Caco-2 (cell line): ENCODE measurements around the gene MCM3AP. TPM values are rescaled to one million over a fixed set of nuclear protein-coding genes. Genes with fewer than 3 reads are reported as not detected.

Experiments
- BruUV-seq: library from RNA; stranded (reverse); fragments of 400-500 nt; replicated peaks from 2 replicates; lab custom pipeline; 2021; lab: Mats Ljungman, UMichigan
- CTCF ChIA-PET: fragments of 300-600 bp; sonication (Branson Sonifier 250); formaldehyde crosslinking; loops from one replicate; lab custom pipeline; 2022; ENCODE audit warnings: antibody characterized with exemption; lab: Charles Lee
- POLR2A ChIA-PET: fragments of 300-600 bp; sonication (Branson Sonifier 250); formaldehyde crosslinking; loops from one replicate; lab custom pipeline; 2022; ENCODE audit warnings: antibody characterized with exemption; lab: Charles Lee
- DNase-seq, 2 experiments: peaks; one replicate each; pipeline versions ENCODE4 v3.0.0 to v3.0.0-alpha.2; 2020 to 2022
- H3K27me3 ChIP-seq: replicated peaks from 2 replicates; pipeline ENCODE4 v1.6.0; 2011; ENCODE audit warnings: low read length; ENCODE audit not compliant: control insufficient read depth, insufficient read depth
- H3K36me3 ChIP-seq: 2 replicates; pipeline ENCODE4 v1.5.1; 2011; ENCODE audit warnings: low read length; ENCODE audit not compliant: control insufficient read depth, insufficient read depth
- H3K4me1 ChIP-seq: fragments of 250-450 bp; sonication (Bioruptor Pico); 2 replicates; pipeline ENCODE4 v1.5.1; 2020; ENCODE audit warnings: mild to moderate bottlenecking
- H3K4me3 ChIP-seq: 2 replicates; pipeline ENCODE4 v1.5.1; 2011; ENCODE audit warnings: low read depth, mild to moderate bottlenecking, control low read depth, low read length
- H3K9me3 ChIP-seq: fragments of 250-450 bp; sonication (Bioruptor Pico); 2 replicates; pipeline ENCODE4 v1.5.1; 2020; ENCODE audit warnings: mild to moderate bottlenecking, moderate library complexity
- H3K27ac Mint-ChIP-seq: one replicate; pipeline ENCODE4 v1.8.0; 2022; ENCODE audit warnings: mixed read lengths; ENCODE audit not compliant: unreplicated experiment
- H3K27me3 Mint-ChIP-seq: one replicate; pipeline ENCODE4 v1.8.0; 2022; ENCODE audit warnings: mixed read lengths; ENCODE audit not compliant: insufficient read depth, unreplicated experiment
- H3K36me3 Mint-ChIP-seq: one replicate; pipeline ENCODE4 v1.8.0; 2022; ENCODE audit warnings: mild to moderate bottlenecking, mixed read lengths; ENCODE audit not compliant: insufficient read depth, unreplicated experiment
- H3K4me1 Mint-ChIP-seq: one replicate; pipeline ENCODE4 v1.8.0; 2022; ENCODE audit warnings: low read depth, mixed read lengths; ENCODE audit not compliant: unreplicated experiment
- H3K4me3 Mint-ChIP-seq: one replicate; pipeline ENCODE4 v1.8.0; 2022; ENCODE audit warnings: mild to moderate bottlenecking, moderate library complexity, mixed read lengths; ENCODE audit not compliant: unreplicated experiment
- H3K9me3 Mint-ChIP-seq: one replicate; pipeline ENCODE4 v1.8.0; 2022; ENCODE audit warnings: mixed read lengths; ENCODE audit not compliant: unreplicated experiment
- CTCF ChIP-seq, 2 experiments: fragments of 200-600 bp in 1 of 2; IDR thresholded peaks; 1 replicate in 1 of 2; 2 replicates in 1 of 2; pipeline versions ENCODE4 v1.5.1 to v1.8.0; 2011 to 2022; ENCODE audit warnings: antibody characterized with exemption in 1 of 2, control low read depth in 1 of 2, inconsistent platforms in 1 of 2, low read depth in 1 of 2, low read length in 1 of 2, mild to moderate bottlenecking in 1 of 2, moderate library complexity in 1 of 2; ENCODE audit not compliant: insufficient read depth in 1 of 2, severe bottlenecking in 1 of 2, unreplicated experiment in 1 of 2
- intact Hi-C: fragments of 100-400 bp; cut with micrococcal nuclease; formaldehyde crosslinking; loops from one replicate; pipeline ENCODE4 v1.10.0; 2022; ENCODE audit not compliant: unreplicated experiment
- total RNA-seq: library from RNA; stranded (reverse); gene quantifications from 2 replicates; pipeline ENCODE4 v1.2.3, GENCODE V29; 2022

The MCM3AP gene
- total RNA-seq, 1 experiment from 2014 or later = 88.1 TPM

DNA sequence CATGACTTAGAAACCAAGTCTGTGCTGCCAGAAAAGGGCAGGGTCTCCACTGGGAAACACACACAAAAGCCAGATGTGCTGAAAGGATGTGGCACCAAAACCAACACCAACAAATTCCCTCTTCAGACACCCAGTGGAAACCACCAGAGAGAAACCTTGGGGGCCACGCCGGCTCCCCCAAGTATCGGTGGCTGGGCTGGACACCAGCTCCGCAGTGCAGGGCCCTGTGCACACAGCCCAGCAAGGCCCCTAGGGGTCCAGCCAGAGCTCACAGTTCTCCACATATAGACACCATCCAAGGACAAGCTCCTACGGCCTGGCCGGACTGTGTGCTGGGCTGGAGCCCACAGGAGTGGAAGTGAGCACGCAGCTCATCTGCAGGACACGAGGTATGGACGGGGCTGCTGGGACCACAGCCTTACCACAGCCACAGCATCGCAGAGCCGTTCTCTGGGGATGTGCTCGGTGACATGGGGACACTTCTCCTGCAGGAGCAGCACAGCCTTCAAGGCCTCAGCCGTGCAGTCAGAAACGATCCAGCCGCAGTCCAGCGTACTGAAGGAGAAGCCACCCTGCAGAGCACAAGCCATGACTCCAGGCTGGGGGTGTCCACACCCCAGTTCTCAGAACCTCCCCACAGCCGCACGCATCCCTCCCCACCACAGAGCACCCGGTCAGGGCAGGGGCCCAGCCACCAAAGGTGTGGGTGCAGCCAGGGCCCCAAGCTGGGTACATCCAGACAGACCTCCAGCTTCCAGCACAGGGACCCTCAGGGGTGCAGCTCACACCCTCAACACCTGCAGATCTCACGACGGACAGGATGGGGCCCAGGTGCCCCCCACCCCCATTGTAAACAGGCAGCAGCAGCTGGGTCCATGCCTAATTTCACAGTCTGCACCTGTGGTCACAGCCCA, 78.1 kb downstream of the MCM3AP start:
- Mint-ChIP-seq H3K4me3 (no peak overlapping the region), H3K27ac (no peak overlapping the region), H3K9me3 (no peaks in the 10 kb centered on the region), H3K36me3 (peaks cover 52% of the 10 kb centered on the region), H3K4me1 (no peaks in the 10 kb centered on the region), H3K27me3 (no peaks in the 10 kb centered on the region)
- no TSS peak for BruUV-seq
- no peak for DNase-seq
- Histone ChIP-seq H3K4me3 (no peak overlapping the region), H3K27me3 (no peaks in the 10 kb centered on the region), H3K36me3 (peaks cover 3% of the 10 kb centered on the region), H3K4me1 (no peaks in the 10 kb centered on the region), H3K9me3 (no peaks in the 10 kb centered on the region)
- intact Hi-C loops = no loop called here
- POLR2A ChIA-PET = no interaction called here
- no peak for TF ChIP-seq CTCF (IDR thresholded peaks at IDR 0.05; ENCODE audit: insufficient read depth in 1 of 2, low read depth in 1 of 2, low read length in 1 of 2, severe bottlenecking in 1 of 2, unreplicated experiment in 1 of 2)
- CTCF ChIA-PET = interaction anchor here (0.6 kb wide), 1 partner anchor 191 kb away, joined by 3 read pairs; no protein-coding TSS in a partner anchor

DNA sequence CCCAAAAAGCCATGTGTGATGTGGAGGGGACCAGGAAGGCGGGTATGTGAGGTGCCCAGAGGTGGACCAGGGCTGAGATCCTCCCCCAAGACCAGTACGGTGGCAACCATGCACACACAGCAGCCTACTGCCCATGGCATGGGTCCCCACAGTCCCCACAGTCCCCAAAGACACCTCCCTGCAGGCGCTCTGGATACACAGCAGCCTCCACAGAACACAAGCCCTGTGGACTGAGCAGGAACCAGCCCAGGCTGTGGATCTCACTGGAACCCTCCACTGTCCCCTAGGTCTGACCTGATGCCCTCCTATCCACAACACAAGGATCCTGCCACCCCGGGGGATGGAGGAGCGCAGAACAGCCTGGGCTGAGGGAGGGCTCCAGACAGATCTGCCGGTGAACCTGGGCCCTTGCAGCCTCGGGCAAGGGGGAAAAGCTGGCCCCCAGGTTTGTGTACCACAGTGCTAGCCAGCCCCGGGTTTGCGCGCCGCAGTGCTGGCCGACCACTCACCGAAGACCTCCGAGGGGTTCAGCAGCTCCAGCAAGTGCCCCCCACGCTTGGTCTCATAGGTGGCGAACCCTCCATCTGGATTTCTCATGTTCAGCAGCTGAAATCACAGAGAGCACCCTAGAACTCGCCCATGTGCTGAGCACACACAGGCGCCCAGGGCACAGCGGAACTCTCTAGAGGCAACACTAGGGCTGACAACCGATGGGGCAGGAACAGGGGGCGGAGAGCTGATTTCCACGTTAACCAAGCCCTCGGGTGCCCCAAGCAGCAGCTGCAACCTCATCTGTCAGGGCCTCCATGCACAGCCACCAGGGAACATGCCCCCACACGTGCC, 79.0 kb downstream of the MCM3AP start:
- H3K27me3 ChIP-seq = no peaks in the 10 kb centered on the region
- TF ChIP-seq CTCF (IDR thresholded peaks at IDR 0.05; ENCODE audit: insufficient read depth in 1 of 2, low read depth in 1 of 2, low read length in 1 of 2, severe bottlenecking in 1 of 2, unreplicated experiment in 1 of 2) = no peak
- Mint-ChIP-seq H3K27ac (no peak overlapping the region), H3K36me3 (peaks cover 50% of the 10 kb centered on the region), H3K4me3 (no peak overlapping the region), H3K4me1 (no peaks in the 10 kb centered on the region), H3K9me3 (no peaks in the 10 kb centered on the region), H3K27me3 (no peaks in the 10 kb centered on the region)
- H3K4me3 ChIP-seq = no peak overlapping the region
- ChIA-PET POLR2A (no interaction called here), CTCF (no interaction called here)
- H3K36me3 ChIP-seq = peaks cover 3% of the 10 kb centered on the region
- intact Hi-C loops = no loop called here
- no TSS peak for BruUV-seq
- no peaks in the 10 kb centered on the region for H3K4me1 ChIP-seq
- no peak for DNase-seq
- H3K9me3 ChIP-seq = no peaks in the 10 kb centered on the region

DNA sequence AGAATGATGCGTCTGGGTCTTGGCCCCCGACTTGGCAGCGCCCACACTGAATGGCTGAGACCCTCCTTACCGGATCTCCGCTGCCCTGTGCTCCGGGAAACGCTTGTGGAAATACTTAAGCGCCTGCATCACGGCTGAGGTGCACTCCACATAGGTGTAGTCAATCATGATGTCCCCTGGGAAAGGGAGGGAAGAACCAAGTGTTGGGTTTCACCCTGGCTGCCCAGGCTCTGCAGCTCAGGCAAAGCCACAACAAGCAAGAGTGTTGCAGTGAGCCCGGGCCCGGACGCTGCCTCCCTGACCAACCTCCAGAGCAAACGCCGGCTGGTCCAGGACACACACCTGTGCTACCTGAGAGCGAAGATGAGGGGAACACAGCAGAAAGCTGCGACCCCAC, 79.6 kb downstream of the MCM3AP start:
- no peak for TF ChIP-seq CTCF (IDR thresholded peaks at IDR 0.05; ENCODE audit: insufficient read depth in 1 of 2, low read depth in 1 of 2, low read length in 1 of 2, severe bottlenecking in 1 of 2, unreplicated experiment in 1 of 2)
- Histone ChIP-seq H3K4me3 (no peak overlapping the region), H3K9me3 (no peaks in the 10 kb centered on the region), H3K36me3 (peaks cover 3% of the 10 kb centered on the region), H3K4me1 (no peaks in the 10 kb centered on the region), H3K27me3 (no peaks in the 10 kb centered on the region)
- CTCF ChIA-PET = no interaction called here
- DNase-seq = no peak
- no TSS peak for BruUV-seq
- Mint-ChIP-seq H3K27ac (no peak overlapping the region), H3K27me3 (no peaks in the 10 kb centered on the region), H3K9me3 (no peaks in the 10 kb centered on the region), H3K36me3 (peaks cover 46% of the 10 kb centered on the region), H3K4me3 (no peak overlapping the region), H3K4me1 (no peaks in the 10 kb centered on the region)
- intact Hi-C loops = no loop called here
- POLR2A ChIA-PET = no interaction called here
